ENCODE data around the gene GPR146.
A peak's percentile ranks its signal among the peaks of the same experiment; 100 is the strongest.
"Not testable (repeated sequence)": the region's sequence is repeated elsewhere in the genome, so short reads cannot be mapped to it uniquely, and the experiment has no call there.

GPR146 gene

GRCh38 chr7:1025743-1026581 lies 18.4 kb upstream of the GPR146 start:
- DNase-seq (ENCODE audit: low spot score) = no peak

GRCh38 chr7:1026721-1027161 lies 17.6 kb upstream of the GPR146 start:
- no peak for DNase-seq (ENCODE audit: low spot score)

- peak; percentile 69 for DNase-seq (ENCODE audit: low spot score)
Measured at GRCh38 chr7:1027242-1028043, 16.9 kb upstream of the GPR146 start.

GRCh38 chr7:1028044-1028770 lies 16.1 kb upstream of the GPR146 start:
- DNase-seq (ENCODE audit: low spot score) = peak; percentile 100

GRCh38 chr7:1028775-1029636 lies 15.3 kb upstream of the GPR146 start:
- peak; percentile 97 for DNase-seq (ENCODE audit: low spot score)

GRCh38 chr7:1029637-1030443 lies 14.5 kb upstream of the GPR146 start:
- no peak for DNase-seq (ENCODE audit: low spot score)

- DNase-seq (ENCODE audit: low spot score) = no peak
Measured at GRCh38 chr7:1030444-1031070, 13.8 kb upstream of the GPR146 start.

GRCh38 chr7:1031716-1032455 lies 12.5 kb upstream of the GPR146 start:
- DNase-seq (ENCODE audit: low spot score) = no peak

GRCh38 chr7:1032536-1033181 lies 11.7 kb upstream of the GPR146 start:
- no peak for DNase-seq (ENCODE audit: low spot score)

- no peak for DNase-seq (ENCODE audit: low spot score)
Measured at GRCh38 chr7:1033546-1034145, 10.7 kb upstream of the GPR146 start.

- not testable (repeated sequence) for DNase-seq (ENCODE audit: low spot score)
Measured at GRCh38 chr7:1034769-1035168, 9.6 kb upstream of the GPR146 start.

- not testable (repeated sequence) for DNase-seq (ENCODE audit: low spot score)
Measured at GRCh38 chr7:1036164-1036928, 8.0 kb upstream of the GPR146 start.

- not testable (repeated sequence) for DNase-seq (ENCODE audit: low spot score)
Measured at GRCh38 chr7:1040233-1040632, 4.1 kb upstream of the GPR146 start.

- DNase-seq (ENCODE audit: low spot score) = peak; percentile 80
Measured at GRCh38 chr7:1040790-1041189, 3.6 kb upstream of the GPR146 start.

- no peak for DNase-seq (ENCODE audit: low spot score)
Measured at GRCh38 chr7:1041551-1042491, 2.5 kb upstream of the GPR146 start.

GRCh38 chr7:1042492-1042833 lies 1.9 kb upstream of the GPR146 start:
- DNase-seq (ENCODE audit: low spot score) = no peak
